Measurements from ENCODE around the gene PNPLA8. TPM values are rescaled to one million over a fixed set of nuclear protein-coding genes. Genes with fewer than 3 reads are reported as not detected.

PNPLA8 gene
- total RNA-seq, 1 donor from 2014 or later, result 18.0 TPM

DNA sequence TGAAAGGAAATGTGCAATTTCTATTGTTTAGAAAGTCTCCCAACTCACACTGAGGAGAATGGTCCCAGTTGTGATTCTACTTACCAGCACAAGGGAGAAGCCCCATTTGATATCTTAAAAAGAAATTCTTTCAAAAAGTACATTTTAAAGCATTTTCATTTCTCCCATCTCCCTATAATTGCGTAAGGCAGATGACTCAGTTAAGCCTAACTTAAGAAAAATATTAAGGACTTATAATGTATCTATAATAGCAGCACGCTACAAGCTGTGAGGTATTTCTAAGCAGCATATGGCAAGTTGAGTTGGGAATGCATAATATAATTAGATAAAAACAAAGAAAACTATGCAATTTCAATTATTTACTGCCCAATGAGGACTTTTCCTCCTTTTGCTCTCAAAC, 61.2 kb downstream of the PNPLA8 start:
- H3K9me3 Mint-ChIP-seq, result no peaks in the 10 kb centered on the region
- TF ChIP-seq, protein P1, sequence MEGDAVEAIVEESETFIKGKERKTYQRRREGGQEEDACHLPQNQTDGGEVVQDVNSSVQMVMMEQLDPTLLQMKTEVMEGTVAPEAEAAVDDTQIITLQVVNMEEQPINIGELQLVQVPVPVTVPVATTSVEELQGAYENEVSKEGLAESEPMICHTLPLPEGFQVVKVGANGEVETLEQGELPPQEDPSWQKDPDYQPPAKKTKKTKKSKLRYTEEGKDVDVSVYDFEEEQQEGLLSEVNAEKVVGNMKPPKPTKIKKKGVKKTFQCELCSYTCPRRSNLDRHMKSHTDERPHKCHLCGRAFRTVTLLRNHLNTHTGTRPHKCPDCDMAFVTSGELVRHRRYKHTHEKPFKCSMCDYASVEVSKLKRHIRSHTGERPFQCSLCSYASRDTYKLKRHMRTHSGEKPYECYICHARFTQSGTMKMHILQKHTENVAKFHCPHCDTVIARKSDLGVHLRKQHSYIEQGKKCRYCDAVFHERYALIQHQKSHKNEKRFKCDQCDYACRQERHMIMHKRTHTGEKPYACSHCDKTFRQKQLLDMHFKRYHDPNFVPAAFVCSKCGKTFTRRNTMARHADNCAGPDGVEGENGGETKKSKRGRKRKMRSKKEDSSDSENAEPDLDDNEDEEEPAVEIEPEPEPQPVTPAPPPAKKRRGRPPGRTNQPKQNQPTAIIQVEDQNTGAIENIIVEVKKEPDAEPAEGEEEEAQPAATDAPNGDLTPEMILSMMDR (IDR thresholded peaks at IDR 0.05; ENCODE audit: unreplicated experiment), result no peak
- no peak for DNase-seq (ENCODE audit: low spot score in 2 of 2, unreplicated experiment in 2 of 2)
- H3K27me3 Mint-ChIP-seq (ENCODE audit: low read depth), result peaks cover 22% of the 10 kb centered on the region
- H3K4me3 Mint-ChIP-seq, result no peak overlapping the region
- peaks cover 4% of the 10 kb centered on the region for H3K4me1 Mint-ChIP-seq
- H3K36me3 Mint-ChIP-seq, result no peaks in the 10 kb centered on the region
- no peak overlapping the region for H3K27ac Mint-ChIP-seq

DNA sequence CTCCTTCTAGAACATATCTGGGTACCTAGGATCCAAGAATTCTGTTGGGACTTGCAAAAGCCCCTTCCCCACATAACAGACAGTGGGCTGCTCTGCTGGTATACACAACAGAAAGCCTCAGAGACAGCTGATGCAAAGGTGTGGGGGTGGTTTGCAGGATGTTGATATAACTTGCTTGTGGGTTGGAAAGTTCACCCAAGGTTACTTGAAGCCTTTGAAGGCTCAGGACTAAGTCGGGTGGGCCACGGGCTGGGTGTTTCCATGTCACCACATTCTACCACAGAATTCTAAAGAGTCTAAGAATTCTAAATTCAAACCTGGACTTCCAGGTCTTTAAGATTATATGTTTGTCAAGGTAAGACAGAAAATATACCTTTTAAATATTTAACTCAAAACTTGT, 62.3 kb downstream of the PNPLA8 start:
- H3K27ac Mint-ChIP-seq, result no peak overlapping the region

DNA sequence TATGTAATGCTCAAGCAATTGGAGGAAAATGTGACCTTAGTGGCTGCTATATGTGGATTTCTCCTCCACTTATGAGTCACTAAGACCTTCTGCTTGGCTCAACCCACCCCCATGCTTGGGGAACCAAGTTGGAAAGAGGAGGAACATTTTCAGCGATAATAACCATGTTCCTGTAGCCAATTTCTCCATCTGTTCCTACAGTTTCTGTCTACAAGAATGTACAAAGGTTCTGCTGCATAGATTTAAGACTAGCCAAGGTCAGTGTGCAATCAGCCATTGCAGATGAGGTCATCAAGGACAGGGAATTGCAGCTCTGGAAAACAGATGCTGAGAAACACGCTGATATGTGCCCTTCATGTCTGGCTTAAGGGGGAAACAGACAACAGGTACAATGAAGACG, 64.1 kb downstream of the PNPLA8 start:
- H3K9me3 Mint-ChIP-seq, result no peaks in the 10 kb centered on the region
- no peaks in the 10 kb centered on the region for H3K36me3 Mint-ChIP-seq
- peaks cover 3% of the 10 kb centered on the region for H3K4me1 Mint-ChIP-seq
- DNase-seq (ENCODE audit: low spot score in 2 of 2, unreplicated experiment in 2 of 2), result no peak
- peaks cover 45% of the 10 kb centered on the region for H3K27me3 Mint-ChIP-seq (ENCODE audit: low read depth)
- no peak overlapping the region for H3K27ac Mint-ChIP-seq
- H3K4me3 Mint-ChIP-seq, result no peak overlapping the region
- TF ChIP-seq, protein P1 (IDR thresholded peaks at IDR 0.05; ENCODE audit: unreplicated experiment), result no peak

More for the DNA sequence above, 62.3 kb downstream of the PNPLA8 start:
- TF ChIP-seq, protein P1 (IDR thresholded peaks at IDR 0.05; ENCODE audit: unreplicated experiment), result no peak
- H3K9me3 Mint-ChIP-seq, result no peaks in the 10 kb centered on the region
- no peak overlapping the region for H3K4me3 Mint-ChIP-seq
- peaks cover 29% of the 10 kb centered on the region for H3K27me3 Mint-ChIP-seq (ENCODE audit: low read depth)
- H3K36me3 Mint-ChIP-seq, result no peaks in the 10 kb centered on the region
- no peak for DNase-seq (ENCODE audit: low spot score in 2 of 2, unreplicated experiment in 2 of 2)
- peaks cover 4% of the 10 kb centered on the region for H3K4me1 Mint-ChIP-seq

DNA sequence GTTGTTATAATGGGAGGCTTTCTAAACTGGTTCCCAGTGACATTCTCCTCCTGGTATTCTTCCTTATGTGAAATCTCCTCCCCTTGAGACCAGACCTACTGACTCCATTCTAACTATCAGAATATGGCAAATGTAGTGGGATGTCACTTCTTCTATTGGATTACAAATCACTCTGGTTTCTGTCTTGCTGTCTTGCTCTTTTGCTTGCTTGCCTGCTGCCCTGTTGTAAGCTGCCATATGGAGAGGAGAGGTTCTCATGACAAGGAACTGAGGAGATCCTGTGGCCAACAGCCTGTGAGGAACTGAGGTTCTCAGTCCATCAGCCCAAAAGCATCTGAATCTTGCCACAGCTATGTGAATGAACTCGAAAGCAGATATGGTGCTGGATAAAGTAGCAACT, 65.0 kb downstream of the PNPLA8 start:
- H3K27me3 Mint-ChIP-seq (ENCODE audit: low read depth), result peaks cover 46% of the 10 kb centered on the region
- TF ChIP-seq, protein P1 (IDR thresholded peaks at IDR 0.05; ENCODE audit: unreplicated experiment), result no peak
- no peaks in the 10 kb centered on the region for H3K9me3 Mint-ChIP-seq
- H3K4me3 Mint-ChIP-seq, result no peak overlapping the region
- peaks cover 7% of the 10 kb centered on the region for H3K4me1 Mint-ChIP-seq
- DNase-seq (ENCODE audit: low spot score in 2 of 2, unreplicated experiment in 2 of 2), result no peak
- no peaks in the 10 kb centered on the region for H3K36me3 Mint-ChIP-seq
- no peak overlapping the region for H3K27ac Mint-ChIP-seq

DNA sequence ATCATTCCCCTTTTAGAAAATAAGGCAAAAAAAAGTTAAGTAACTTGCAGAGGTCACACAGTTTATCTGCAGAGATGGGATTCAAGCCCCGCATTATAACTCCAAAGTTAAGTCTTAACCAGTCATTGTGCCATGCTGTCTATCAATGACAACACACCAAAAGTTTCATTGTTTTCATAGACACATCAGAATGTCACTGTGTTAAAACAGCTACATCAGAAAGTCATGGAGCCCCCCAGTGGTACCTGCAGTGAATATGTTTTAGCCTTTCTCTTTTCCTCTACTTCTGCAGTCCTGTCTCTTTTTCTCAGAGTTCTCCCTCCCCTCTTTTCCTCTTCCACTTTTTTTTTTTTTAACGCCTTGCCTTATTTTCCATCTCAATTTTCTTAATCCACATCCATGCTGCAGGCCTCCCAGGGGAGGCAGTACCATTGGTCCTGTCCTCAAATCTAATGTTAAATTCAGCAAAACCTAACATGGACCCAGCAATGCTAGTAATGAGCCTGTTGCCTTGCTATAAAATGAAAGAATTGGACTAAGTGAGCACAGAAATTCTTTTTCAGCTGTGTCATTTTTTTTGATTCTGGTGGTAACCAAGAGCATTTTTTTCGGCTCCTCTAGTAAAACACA, 65.9 kb downstream of the PNPLA8 start:
- H3K4me3 Mint-ChIP-seq, result no peak overlapping the region
- H3K4me1 Mint-ChIP-seq, result peaks cover 7% of the 10 kb centered on the region
- H3K9me3 Mint-ChIP-seq, result no peaks in the 10 kb centered on the region
- TF ChIP-seq, protein P1 (IDR thresholded peaks at IDR 0.05; ENCODE audit: unreplicated experiment), result peak; percentile 30
- H3K27me3 Mint-ChIP-seq (ENCODE audit: low read depth), result peaks cover 49% of the 10 kb centered on the region
- H3K36me3 Mint-ChIP-seq, result no peaks in the 10 kb centered on the region
- H3K27ac Mint-ChIP-seq, result no peak overlapping the region
- DNase-seq (ENCODE audit: low spot score in 2 of 2, unreplicated experiment in 2 of 2), result no peak
